ENCODE results near the gene ACSL1.
A peak's percentile ranks its signal among the peaks of the same experiment; 100 is the strongest.

Gene ACSL1, protein sequence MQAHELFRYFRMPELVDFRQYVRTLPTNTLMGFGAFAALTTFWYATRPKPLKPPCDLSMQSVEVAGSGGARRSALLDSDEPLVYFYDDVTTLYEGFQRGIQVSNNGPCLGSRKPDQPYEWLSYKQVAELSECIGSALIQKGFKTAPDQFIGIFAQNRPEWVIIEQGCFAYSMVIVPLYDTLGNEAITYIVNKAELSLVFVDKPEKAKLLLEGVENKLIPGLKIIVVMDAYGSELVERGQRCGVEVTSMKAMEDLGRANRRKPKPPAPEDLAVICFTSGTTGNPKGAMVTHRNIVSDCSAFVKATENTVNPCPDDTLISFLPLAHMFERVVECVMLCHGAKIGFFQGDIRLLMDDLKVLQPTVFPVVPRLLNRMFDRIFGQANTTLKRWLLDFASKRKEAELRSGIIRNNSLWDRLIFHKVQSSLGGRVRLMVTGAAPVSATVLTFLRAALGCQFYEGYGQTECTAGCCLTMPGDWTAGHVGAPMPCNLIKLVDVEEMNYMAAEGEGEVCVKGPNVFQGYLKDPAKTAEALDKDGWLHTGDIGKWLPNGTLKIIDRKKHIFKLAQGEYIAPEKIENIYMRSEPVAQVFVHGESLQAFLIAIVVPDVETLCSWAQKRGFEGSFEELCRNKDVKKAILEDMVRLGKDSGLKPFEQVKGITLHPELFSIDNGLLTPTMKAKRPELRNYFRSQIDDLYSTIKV

DNA sequence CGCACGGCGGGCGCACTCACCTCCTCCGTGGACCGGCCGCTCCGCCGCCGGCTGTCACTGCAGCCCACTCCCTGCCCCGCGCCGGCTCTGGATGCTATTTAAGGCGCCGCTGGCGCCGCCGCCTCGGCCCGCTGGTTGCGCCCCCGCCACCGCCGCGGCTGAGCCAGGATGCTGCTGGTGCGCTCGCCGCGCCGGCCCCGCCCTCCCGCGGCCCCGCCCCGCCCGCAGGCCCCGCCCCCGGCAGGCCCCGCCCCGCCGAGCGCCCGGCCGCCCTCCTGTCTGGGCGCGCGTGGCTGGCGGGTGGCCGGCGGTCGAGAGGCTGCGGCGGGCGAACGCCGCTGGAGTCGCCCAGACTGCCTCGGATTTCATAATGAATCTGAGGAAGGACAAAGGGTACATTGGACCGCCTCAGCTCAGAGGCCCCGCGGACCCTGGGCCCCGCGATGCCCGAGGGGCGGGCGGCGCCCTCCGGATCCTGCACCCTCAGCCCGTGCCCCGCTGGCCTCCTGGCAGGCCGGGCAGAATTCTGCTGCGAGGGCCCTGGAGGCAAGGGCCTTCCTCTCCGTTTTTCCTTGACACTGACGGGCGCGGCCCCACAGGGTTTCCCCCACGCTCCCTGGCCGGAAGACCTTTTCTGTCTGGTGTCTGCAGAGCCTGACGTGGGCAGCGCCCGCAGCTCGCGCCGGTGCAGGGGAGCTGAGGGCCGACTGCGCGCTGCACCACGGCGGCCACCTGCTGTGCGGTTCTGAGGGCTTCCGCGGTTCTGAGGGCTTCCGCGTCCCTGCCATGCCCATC, at the start of gene ACSL1:
ACSL1 (minus strand) TSS at position 73 of the 795 bp plus-strand sequence. CDS start 22,454 bp downstream, outside the sequence.
- DNase-seq = peak; percentile 83

DNA sequence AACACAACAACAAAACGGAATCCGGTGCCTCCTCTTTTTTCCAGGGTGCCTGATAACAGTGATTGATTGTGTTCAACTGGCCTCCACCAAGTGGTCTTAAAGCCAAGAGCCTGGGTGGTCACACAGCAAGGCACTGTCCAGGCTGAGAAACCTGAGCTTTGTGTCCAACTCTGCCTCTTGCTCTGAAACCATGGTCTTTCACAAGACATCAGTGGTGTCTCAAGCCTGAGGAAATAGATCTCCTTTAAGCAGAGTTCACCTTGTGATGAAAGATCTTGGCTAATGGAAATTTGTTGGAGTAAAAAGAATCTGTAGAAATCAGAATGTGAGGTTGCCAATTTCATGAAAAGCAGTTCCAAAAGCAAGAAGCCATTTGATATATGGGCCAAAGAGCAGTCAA, 47.3 kb upstream of the ACSL1 start:
- no peak for DNase-seq

- no peak for DNase-seq
Measured at GRCh38 chr4:184870718-184871117, 45.0 kb upstream of the ACSL1 start.

DNA sequence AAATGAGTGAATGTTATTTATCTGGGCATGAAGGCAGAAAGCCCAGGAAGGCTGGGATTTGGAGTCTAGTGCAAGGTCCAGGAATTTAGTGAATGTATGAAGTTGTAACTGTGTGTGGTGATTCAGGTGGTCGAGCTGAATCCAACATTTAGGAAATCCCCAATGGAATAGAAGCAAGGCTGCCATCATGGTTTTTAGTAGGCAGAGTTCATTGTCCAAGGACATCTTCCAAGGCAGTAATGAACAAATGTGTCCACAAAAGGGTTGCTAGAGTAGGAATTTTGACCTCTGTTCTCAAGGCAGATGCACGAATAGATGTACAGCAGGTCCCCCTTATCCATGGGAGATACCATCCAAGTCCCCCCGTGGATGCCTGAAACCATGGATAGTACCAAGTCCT, 42.9 kb upstream of the ACSL1 start:
- no peak for DNase-seq

GRCh38 chr4:184863916-184864315, 38.1 kb upstream of the ACSL1 start:
- DNase-seq = no peak

- DNase-seq = no peak
Measured at GRCh38 chr4:184861047-184861446, 35.3 kb upstream of the ACSL1 start.

DNA sequence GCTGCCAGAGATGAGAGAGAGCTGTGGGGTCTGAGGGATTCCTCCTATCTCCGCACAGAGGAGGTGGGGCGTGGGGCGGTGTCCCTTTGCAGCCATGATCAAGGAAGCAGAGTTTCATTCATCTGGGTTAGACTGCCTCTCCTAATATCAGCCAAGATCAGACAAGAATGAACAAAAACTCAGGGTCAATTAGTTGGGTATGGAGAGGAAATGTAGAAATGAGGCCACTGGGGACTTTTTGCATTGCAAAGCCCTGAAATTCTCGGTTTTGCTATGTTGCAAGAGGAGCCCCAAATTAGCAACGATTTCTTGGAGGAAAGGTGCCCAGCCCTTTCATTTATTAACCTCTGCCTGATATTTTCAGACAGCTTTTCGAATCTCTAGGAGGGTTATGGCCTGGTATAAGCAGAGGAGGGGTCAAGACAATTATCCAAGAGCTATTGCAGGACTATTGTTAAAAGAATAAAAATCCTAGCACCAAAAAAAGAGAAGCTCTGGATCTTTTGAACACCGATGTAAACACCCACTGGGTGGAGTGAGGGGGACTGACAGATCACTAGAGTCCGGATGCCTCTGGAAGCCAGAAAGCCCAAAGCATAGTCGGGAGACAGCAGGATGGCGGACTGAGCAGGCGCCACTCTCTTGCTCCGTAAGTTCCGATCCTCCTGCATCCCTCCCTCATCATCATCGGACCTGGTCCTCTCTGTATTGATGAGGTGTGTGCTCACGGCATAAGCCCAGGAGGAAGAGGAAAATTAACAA, 34.4 kb upstream of the ACSL1 start:
- DNase-seq = no peak

- DNase-seq = no peak
Measured at GRCh38 chr4:184857441-184858121, 31.8 kb upstream of the ACSL1 start.

DNA sequence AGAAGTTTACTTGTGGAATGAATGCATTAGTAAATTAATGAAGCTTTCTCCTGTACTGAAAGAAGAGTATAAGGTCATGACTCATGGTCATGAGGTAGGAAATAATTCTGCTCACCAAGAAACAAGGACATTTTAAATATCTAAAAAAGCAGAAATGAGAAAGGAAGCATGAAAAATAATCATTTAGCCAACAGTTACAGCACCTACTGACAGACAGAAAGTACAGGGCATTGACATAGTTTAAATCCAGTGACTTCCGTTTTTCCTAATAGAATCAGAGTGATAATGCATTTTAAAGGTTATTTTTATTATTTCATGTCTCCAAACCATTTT, 30.5 kb upstream of the ACSL1 start:
- no peak for DNase-seq

GRCh38 chr4:184854673-184855072, 28.9 kb upstream of the ACSL1 start:
- DNase-seq = peak; percentile 30

DNA sequence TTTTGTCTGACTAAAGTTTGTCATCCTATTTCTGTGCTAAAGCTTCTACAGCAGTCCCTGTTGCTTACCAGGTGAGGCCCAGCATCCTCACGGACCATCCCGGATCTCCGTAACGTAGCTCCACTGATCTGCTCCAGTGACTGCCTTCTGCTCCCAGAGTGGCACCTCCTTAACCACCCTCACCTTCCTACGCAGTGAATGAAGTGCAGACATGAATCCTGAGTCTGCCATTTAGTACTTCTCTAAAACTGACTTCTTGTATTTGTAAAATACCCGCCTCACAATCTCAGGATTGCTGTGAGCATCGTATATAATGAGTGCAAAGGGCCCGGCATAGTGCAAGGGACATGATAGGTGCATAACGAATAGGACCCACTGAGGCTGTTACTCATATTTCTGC, 27.7 kb upstream of the ACSL1 start:
- DNase-seq = no peak

DNA sequence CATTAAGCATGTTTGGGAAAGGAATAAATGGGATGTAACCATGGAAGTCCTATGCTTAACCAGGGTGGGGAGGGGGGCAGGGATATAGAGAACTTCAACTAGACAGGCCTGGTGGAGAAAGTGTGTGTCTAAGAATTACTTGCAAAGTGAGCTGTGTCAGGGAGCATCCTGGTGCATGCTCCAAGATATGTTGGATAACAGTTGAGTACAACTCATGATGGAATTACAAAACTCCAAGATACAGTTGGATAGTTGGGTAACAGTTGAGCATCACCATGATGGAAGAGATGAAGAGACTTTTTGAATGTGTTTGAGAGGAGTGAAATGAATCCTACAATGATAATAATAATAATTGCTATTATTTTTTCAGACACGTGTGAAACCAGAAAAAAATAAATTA, 26.1 kb upstream of the ACSL1 start:
- no peak for DNase-seq

- no peak for DNase-seq
Measured at GRCh38 chr4:184851200-184851541, 25.4 kb upstream of the ACSL1 start.

DNA sequence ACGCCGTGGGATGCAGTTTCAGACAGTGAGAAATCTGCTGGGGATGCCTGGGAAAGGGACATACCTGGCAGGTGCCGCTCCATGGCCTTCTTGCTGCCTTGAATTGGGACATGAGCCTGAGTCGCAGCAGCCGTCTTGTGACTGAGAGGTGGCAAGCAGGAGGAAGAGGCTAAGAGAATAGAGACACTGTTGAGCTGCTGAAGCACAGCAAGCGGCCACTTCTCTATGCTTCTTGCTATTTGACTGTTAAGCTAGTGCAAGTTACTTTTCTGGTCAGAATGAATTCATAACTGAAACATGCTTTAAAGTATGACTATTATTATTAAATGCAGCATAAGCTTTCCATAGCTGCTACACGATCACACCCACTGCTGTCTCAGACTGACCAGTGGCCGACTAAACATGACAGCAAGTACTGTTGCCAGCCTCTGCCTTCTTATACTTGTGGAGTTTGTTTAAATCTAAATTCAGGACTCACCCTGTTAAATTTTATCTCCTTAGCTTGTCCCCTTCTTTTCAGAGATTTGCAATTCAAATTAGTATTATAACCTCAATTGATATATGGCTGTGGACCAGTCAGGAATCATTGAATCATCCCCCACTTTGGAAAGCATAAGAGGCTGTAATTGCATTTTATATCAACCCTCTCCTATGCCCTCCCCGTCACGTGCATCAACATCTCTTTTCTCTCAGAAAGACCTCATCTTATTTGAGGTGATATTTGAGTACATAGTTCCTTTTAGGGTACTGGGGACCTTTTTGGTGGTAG, 24.8 kb upstream of the ACSL1 start:
- DNase-seq = no peak

GRCh38 chr4:184850018-184850417, 24.2 kb upstream of the ACSL1 start:
- DNase-seq = no peak

- no peak for DNase-seq
Measured at GRCh38 chr4:184849185-184849584, 23.4 kb upstream of the ACSL1 start.

DNA sequence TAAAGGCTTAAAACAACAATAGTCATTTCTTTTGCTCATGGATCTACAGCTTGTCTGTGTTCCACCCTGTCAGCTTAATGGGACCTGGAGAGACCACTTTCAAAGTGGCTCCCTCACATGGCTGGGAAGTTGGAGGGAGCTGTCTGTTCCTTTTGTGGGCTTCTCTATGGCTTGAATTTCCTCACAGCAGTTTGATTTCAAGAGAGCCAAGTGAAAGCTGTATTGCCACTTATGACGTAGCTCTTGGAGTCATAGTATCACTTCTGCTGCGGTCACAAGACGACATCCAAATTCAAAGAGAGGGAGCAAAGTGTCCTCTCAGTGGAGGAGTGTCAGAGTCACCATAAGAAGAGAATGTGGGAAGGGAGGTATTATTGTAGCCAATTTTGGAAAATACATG, 22.7 kb upstream of the ACSL1 start:
- peak; percentile 30 for DNase-seq

- DNase-seq = no peak
Measured at GRCh38 chr4:184846531-184846930, 20.8 kb upstream of the ACSL1 start.

GRCh38 chr4:184845367-184846021, 19.7 kb upstream of the ACSL1 start:
- DNase-seq = no peak

DNA sequence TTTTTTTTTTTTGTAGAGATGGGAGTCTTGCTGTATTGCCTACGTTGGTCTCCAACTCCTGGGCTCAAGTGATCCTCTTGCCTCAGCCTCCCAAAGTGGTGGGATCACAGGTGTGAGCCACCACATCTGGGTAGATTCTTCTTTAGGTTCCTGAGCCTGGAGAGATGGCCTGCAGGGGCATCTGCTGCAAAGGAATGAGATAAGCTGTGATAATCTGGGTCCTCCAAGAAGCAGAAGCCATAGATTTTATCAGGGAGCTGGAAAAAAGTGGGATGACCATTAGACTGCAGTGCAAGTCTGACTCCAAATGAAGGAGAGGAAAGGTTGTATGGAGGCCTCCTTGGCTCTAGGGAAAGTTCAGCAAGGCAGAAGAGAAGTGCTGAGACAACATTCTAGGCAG, 19.0 kb upstream of the ACSL1 start:
- DNase-seq = no peak

GRCh38 chr4:184843984-184844554, 18.3 kb upstream of the ACSL1 start:
- DNase-seq = no peak

Data from CD4-positive, alpha-beta T cell treated with Interleukin-17A for 1 hour (primary cell).